ENCODE data around the gene COL5A1.

Gene COL5A1

GRCh38 chr9:134595014-134595413, 46.6 kb upstream of the COL5A1 start:
- no peak overlapping the region for H3K23ac ChIP-seq (ENCODE audit: low read length)
- no peak overlapping the region for H3K4ac ChIP-seq (ENCODE audit: low read depth, low read length)
- no peak overlapping the region for H4K5ac ChIP-seq (ENCODE audit: low read length)
- H3K18ac ChIP-seq (ENCODE audit: low read length), result no peak overlapping the region
- no peak overlapping the region for H3K27ac ChIP-seq (ENCODE audit: low read depth, low read length)
- no peaks in the 10 kb centered on the region for H3K79me1 ChIP-seq (ENCODE audit: low read length)
- H3K9ac ChIP-seq (ENCODE audit: low read length), result no peak overlapping the region
- no peak overlapping the region for H4K8ac ChIP-seq (ENCODE audit: low read depth, low read length)
- H3K4me2 ChIP-seq (ENCODE audit: low read length), result no peak overlapping the region
- no peak overlapping the region for H2BK15ac ChIP-seq (replicated peaks; ENCODE audit: low read depth)
- H3K79me2 ChIP-seq (ENCODE audit: control insufficient read depth, insufficient read depth, low read length), result no peaks in the 10 kb centered on the region
- WGBS (ENCODE audit: extremely low coverage, insufficient coverage, low lambda C conversion rate), result no CpG with 5 or more reads among the region's 9 CpGs
- H3K56ac ChIP-seq (ENCODE audit: low read length), result no peak overlapping the region
- no peaks in the 10 kb centered on the region for H3K36me3 ChIP-seq (ENCODE audit: control insufficient read depth, insufficient read depth, low read length)
- no peak overlapping the region for H3K4me3 ChIP-seq (ENCODE audit: low read length)
- peaks cover 20% of the 10 kb centered on the region for H3K4me1 ChIP-seq (ENCODE audit: control insufficient read depth, low read depth, low read length)
- no peaks in the 10 kb centered on the region for H3K27me3 ChIP-seq (ENCODE audit: insufficient read depth, low read length, poor library complexity)
- DNase-seq, result no peak
- no peak overlapping the region for H2BK120ac ChIP-seq (ENCODE audit: low read depth, low read length)
- no peak overlapping the region for H2BK5ac ChIP-seq (ENCODE audit: low read length)
- H2AK5ac ChIP-seq (ENCODE audit: low read length), result peak overlapping the region; percentile 36

- H4K5ac ChIP-seq (ENCODE audit: low read length), result no peak overlapping the region
- no peak overlapping the region for H3K27ac ChIP-seq (ENCODE audit: low read depth, low read length)
- H3K36me3 ChIP-seq (ENCODE audit: control insufficient read depth, insufficient read depth, low read length), result no peaks in the 10 kb centered on the region
- no peak overlapping the region for H3K4me3 ChIP-seq (ENCODE audit: low read length)
- H2BK15ac ChIP-seq (replicated peaks; ENCODE audit: low read depth), result no peak overlapping the region
- DNase-seq, result no peak
- no peak overlapping the region for H3K4ac ChIP-seq (ENCODE audit: low read depth, low read length)
- no peak overlapping the region for H3K9ac ChIP-seq (ENCODE audit: low read length)
- no peak overlapping the region for H3K56ac ChIP-seq (ENCODE audit: low read length)
- no peaks in the 10 kb centered on the region for H3K27me3 ChIP-seq (ENCODE audit: insufficient read depth, low read length, poor library complexity)
- peak overlapping the region; percentile 57 for H2AK5ac ChIP-seq (ENCODE audit: low read length)
- peaks cover 8% of the 10 kb centered on the region for H3K4me1 ChIP-seq (ENCODE audit: control insufficient read depth, low read depth, low read length)
- H3K4me2 ChIP-seq (ENCODE audit: low read length), result no peak overlapping the region
- H2BK5ac ChIP-seq (ENCODE audit: low read length), result no peak overlapping the region
- H4K8ac ChIP-seq (ENCODE audit: low read depth, low read length), result no peak overlapping the region
- no peaks in the 10 kb centered on the region for H3K79me1 ChIP-seq (ENCODE audit: low read length)
- H3K18ac ChIP-seq (ENCODE audit: low read length), result no peak overlapping the region
- WGBS (ENCODE audit: extremely low coverage, insufficient coverage, low lambda C conversion rate), result no CpG with 5 or more reads among the region's 25 CpGs
- no peak overlapping the region for H3K23ac ChIP-seq (ENCODE audit: low read length)
- H3K79me2 ChIP-seq (ENCODE audit: control insufficient read depth, insufficient read depth, low read length), result no peaks in the 10 kb centered on the region
- H2BK120ac ChIP-seq (ENCODE audit: low read depth, low read length), result no peak overlapping the region
These were observed 44.3 kb upstream of the COL5A1 start for GRCh38 chr9:134597041-134597913.

- Histone ChIP-seq H3K36me3 (ENCODE audit: control insufficient read depth, insufficient read depth, low read length) (no peaks in the 10 kb centered on the region), H3K79me1 (ENCODE audit: low read length) (no peaks in the 10 kb centered on the region), H2BK15ac (replicated peaks; ENCODE audit: low read depth) (no peak overlapping the region), H3K23ac (ENCODE audit: low read length) (no peak overlapping the region), H3K9ac (ENCODE audit: low read length) (no peak overlapping the region), H3K18ac (ENCODE audit: low read length) (no peak overlapping the region), H3K27ac (ENCODE audit: low read depth, low read length) (no peak overlapping the region), H3K4me1 (ENCODE audit: control insufficient read depth, low read depth, low read length) (peaks cover 8% of the 10 kb centered on the region), H3K27me3 (ENCODE audit: insufficient read depth, low read length, poor library complexity) (no peaks in the 10 kb centered on the region), H4K8ac (ENCODE audit: low read depth, low read length) (no peak overlapping the region), H4K5ac (ENCODE audit: low read length) (no peak overlapping the region), H3K4ac (ENCODE audit: low read depth, low read length) (no peak overlapping the region), H2AK5ac (ENCODE audit: low read length) (peak overlapping the region; percentile 11), H2BK120ac (ENCODE audit: low read depth, low read length) (no peak overlapping the region), H3K4me2 (ENCODE audit: low read length) (no peak overlapping the region), H3K79me2 (ENCODE audit: control insufficient read depth, insufficient read depth, low read length) (no peaks in the 10 kb centered on the region), H2BK5ac (ENCODE audit: low read length) (peak overlapping the region; percentile 6), H3K56ac (ENCODE audit: low read length) (peak overlapping the region; percentile 44), H3K4me3 (ENCODE audit: low read length) (no peak overlapping the region)
- no CpG with 5 or more reads among the region's 27 CpGs for WGBS (ENCODE audit: extremely low coverage, insufficient coverage, low lambda C conversion rate)
- DNase-seq, result peak; percentile 39
These were observed 43.4 kb upstream of the COL5A1 start for GRCh38 chr9:134597957-134598883.

- no peak overlapping the region for H4K5ac ChIP-seq (ENCODE audit: low read length)
These were observed 42.7 kb upstream of the COL5A1 start for GRCh38 chr9:134598884-134599245.

GRCh38 chr9:134600371-134600770, 41.2 kb upstream of the COL5A1 start:
- no peaks in the 10 kb centered on the region for H3K79me2 ChIP-seq (ENCODE audit: control insufficient read depth, insufficient read depth, low read length)
- no CpG with 5 or more reads among the region's 6 CpGs for WGBS (ENCODE audit: extremely low coverage, insufficient coverage, low lambda C conversion rate)

More at GRCh38 chr9:134598884-134599245, 42.7 kb upstream of the COL5A1 start:
- Histone ChIP-seq H3K9ac (ENCODE audit: low read length) (no peak overlapping the region), H3K18ac (ENCODE audit: low read length) (no peak overlapping the region), H3K23ac (ENCODE audit: low read length) (no peak overlapping the region), H3K56ac (ENCODE audit: low read length) (peak overlapping the region; percentile 44), H2BK15ac (replicated peaks; ENCODE audit: low read depth) (no peak overlapping the region), H3K4me3 (ENCODE audit: low read length) (no peak overlapping the region), H3K79me2 (ENCODE audit: control insufficient read depth, insufficient read depth, low read length) (no peaks in the 10 kb centered on the region), H3K4ac (ENCODE audit: low read depth, low read length) (no peak overlapping the region), H3K36me3 (ENCODE audit: control insufficient read depth, insufficient read depth, low read length) (no peaks in the 10 kb centered on the region), H3K4me2 (ENCODE audit: low read length) (no peak overlapping the region), H3K27me3 (ENCODE audit: insufficient read depth, low read length, poor library complexity) (no peaks in the 10 kb centered on the region), H2AK5ac (ENCODE audit: low read length) (peak overlapping the region; percentile 85), H3K27ac (ENCODE audit: low read depth, low read length) (no peak overlapping the region), H2BK5ac (ENCODE audit: low read length) (peak overlapping the region; percentile 20), H3K79me1 (ENCODE audit: low read length) (no peaks in the 10 kb centered on the region), H3K4me1 (ENCODE audit: control insufficient read depth, low read depth, low read length) (peaks cover 11% of the 10 kb centered on the region), H4K8ac (ENCODE audit: low read depth, low read length) (no peak overlapping the region), H2BK120ac (ENCODE audit: low read depth, low read length) (no peak overlapping the region)
- DNase-seq, result no peak
- no CpG with 5 or more reads among the region's 11 CpGs for WGBS (ENCODE audit: extremely low coverage, insufficient coverage, low lambda C conversion rate)

More at GRCh38 chr9:134600371-134600770, 41.2 kb upstream of the COL5A1 start:
- no peak overlapping the region for H2BK120ac ChIP-seq (ENCODE audit: low read depth, low read length)
- no peak overlapping the region for H4K8ac ChIP-seq (ENCODE audit: low read depth, low read length)
- H3K79me1 ChIP-seq (ENCODE audit: low read length), result no peaks in the 10 kb centered on the region
- no peaks in the 10 kb centered on the region for H3K36me3 ChIP-seq (ENCODE audit: control insufficient read depth, insufficient read depth, low read length)
- no peak overlapping the region for H3K9ac ChIP-seq (ENCODE audit: low read length)
- no peak overlapping the region for H3K56ac ChIP-seq (ENCODE audit: low read length)
- H3K23ac ChIP-seq (ENCODE audit: low read length), result no peak overlapping the region
- no peak overlapping the region for H2BK5ac ChIP-seq (ENCODE audit: low read length)
- H3K4me2 ChIP-seq (ENCODE audit: low read length), result no peak overlapping the region
- H3K4ac ChIP-seq (ENCODE audit: low read depth, low read length), result no peak overlapping the region
- peaks cover 11% of the 10 kb centered on the region for H3K4me1 ChIP-seq (ENCODE audit: control insufficient read depth, low read depth, low read length)
- no peak overlapping the region for H3K27ac ChIP-seq (ENCODE audit: low read depth, low read length)
- H3K4me3 ChIP-seq (ENCODE audit: low read length), result no peak overlapping the region
- H4K5ac ChIP-seq (ENCODE audit: low read length), result no peak overlapping the region
- peak overlapping the region; percentile 76 for H3K18ac ChIP-seq (ENCODE audit: low read length)
- H2AK5ac ChIP-seq (ENCODE audit: low read length), result no peak overlapping the region
- no peak overlapping the region for H2BK15ac ChIP-seq (replicated peaks; ENCODE audit: low read depth)
- no peaks in the 10 kb centered on the region for H3K27me3 ChIP-seq (ENCODE audit: insufficient read depth, low read length, poor library complexity)
- DNase-seq, result peak; percentile 75
